ENCODE results near the gene ERI3. TPM values are rescaled to one million over a fixed set of nuclear protein-coding genes. Genes with fewer than 3 reads are reported as not detected.

The ERI3 gene
- total RNA-seq, 3 donors from 2014 or later: 35.8 to 49.2 (median 41.1) TPM

GRCh38 chr1:44227211-44227610, 127.8 kb downstream of the ERI3 start:
- no peak overlapping the region for H3K4me3 ChIP-seq
- TF ChIP-seq POLR2A (IDR thresholded peaks at IDR 0.05) (no peak), POLR2AphosphoS5 (IDR thresholded peaks at IDR 0.05) (no peak)
- TF ChIP-seq, protein P1, sequence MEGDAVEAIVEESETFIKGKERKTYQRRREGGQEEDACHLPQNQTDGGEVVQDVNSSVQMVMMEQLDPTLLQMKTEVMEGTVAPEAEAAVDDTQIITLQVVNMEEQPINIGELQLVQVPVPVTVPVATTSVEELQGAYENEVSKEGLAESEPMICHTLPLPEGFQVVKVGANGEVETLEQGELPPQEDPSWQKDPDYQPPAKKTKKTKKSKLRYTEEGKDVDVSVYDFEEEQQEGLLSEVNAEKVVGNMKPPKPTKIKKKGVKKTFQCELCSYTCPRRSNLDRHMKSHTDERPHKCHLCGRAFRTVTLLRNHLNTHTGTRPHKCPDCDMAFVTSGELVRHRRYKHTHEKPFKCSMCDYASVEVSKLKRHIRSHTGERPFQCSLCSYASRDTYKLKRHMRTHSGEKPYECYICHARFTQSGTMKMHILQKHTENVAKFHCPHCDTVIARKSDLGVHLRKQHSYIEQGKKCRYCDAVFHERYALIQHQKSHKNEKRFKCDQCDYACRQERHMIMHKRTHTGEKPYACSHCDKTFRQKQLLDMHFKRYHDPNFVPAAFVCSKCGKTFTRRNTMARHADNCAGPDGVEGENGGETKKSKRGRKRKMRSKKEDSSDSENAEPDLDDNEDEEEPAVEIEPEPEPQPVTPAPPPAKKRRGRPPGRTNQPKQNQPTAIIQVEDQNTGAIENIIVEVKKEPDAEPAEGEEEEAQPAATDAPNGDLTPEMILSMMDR (IDR thresholded peaks at IDR 0.05): no peak
- H3K4me1 ChIP-seq: no peaks in the 10 kb centered on the region
- H3K27ac ChIP-seq: no peak overlapping the region
- no peak for DNase-seq (ENCODE audit: low spot score in 2 of 2)
- no peaks in the 10 kb centered on the region for H3K36me3 ChIP-seq
- intact Hi-C loops (cut with DNase I; ENCODE audit: low total_unique reads): no loop called here
- no peaks in the 10 kb centered on the region for H3K27me3 ChIP-seq
- H3K9me3 ChIP-seq: no peaks in the 10 kb centered on the region

GRCh38 chr1:44225761-44226160, 129.3 kb downstream of the ERI3 start:
- TF ChIP-seq POLR2A (IDR thresholded peaks at IDR 0.05) (no peak), POLR2AphosphoS5 (IDR thresholded peaks at IDR 0.05) (no peak)
- TF ChIP-seq, protein P1 (IDR thresholded peaks at IDR 0.05): no peak
- Histone ChIP-seq H3K27me3 (no peaks in the 10 kb centered on the region), H3K27ac (no peak overlapping the region), H3K36me3 (no peaks in the 10 kb centered on the region), H3K9me3 (no peaks in the 10 kb centered on the region), H3K4me1 (no peaks in the 10 kb centered on the region), H3K4me3 (no peak overlapping the region)
- DNase-seq (ENCODE audit: low spot score in 2 of 2): no peak
- intact Hi-C loops (cut with DNase I; ENCODE audit: low total_unique reads): no loop called here

DNA sequence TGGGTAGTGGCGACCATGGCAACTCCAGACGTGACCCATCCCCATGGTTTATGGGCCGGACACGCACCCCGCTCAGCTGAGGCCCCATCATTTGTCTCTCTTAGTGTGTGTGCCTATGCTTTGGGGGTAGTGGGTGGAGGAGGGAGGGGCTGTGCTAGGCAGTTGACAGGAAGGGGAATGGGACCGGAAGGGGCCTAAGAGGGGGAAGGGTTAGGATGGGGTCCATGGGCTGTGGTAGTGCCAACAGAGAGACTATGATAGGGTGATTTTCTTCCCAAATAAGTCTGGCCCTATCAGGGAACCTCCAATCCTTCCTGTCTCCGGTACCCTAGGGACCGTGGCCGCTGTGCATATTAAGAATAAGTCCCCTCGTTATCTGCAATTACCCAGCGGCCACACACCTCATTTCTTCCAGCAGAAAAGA, 131.9 kb downstream of the ERI3 start:
- no peak overlapping the region for H3K27ac ChIP-seq

DNA sequence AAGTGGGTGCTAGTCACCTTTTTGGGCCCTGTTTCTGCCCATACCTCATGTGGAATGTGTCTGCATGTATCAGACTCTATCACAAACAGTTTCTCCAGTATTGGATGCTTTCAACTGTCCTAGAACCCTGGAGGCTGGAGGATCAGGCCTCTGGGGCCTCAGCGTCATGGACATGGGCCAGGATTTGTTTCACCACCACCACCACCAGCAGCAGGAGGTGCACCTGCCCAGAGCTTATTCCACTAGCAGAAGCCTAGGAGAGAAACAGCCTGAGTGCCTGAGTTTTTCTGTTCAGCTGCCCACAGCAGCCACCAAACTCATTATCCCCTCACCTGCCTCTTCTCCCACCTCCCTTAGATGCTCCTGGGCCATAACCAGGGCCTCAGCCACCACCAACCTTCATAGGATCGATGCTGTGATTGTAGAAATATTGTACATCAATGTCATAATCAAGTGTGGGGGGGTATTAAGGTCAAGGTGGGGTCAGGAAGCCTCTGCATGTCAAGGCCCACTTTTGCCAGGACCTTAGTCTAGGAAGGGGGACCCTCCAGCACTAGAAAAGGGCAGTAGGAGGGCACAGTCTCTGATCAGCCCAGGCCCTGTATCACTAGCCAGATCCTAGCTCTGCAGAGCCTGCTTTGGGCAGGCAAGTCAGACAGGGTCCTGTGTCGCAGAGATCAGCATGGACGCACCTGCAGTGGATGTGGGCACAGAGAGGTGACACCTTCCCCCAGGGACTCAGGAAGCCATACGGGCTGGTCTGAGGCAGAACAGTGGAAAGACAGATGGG, 132.5 kb downstream of the ERI3 start:
- no peaks in the 10 kb centered on the region for H3K4me1 ChIP-seq
- no peaks in the 10 kb centered on the region for H3K36me3 ChIP-seq
- no peak overlapping the region for H3K4me3 ChIP-seq
- intact Hi-C loops (cut with DNase I; ENCODE audit: low total_unique reads): no loop called here
- TF ChIP-seq POLR2AphosphoS5 (IDR thresholded peaks at IDR 0.05): no peak
- TF ChIP-seq POLR2A (IDR thresholded peaks at IDR 0.05): no peak
- TF ChIP-seq, protein P1 (IDR thresholded peaks at IDR 0.05): no peak
- DNase-seq (ENCODE audit: low spot score in 2 of 2): no peak
- no peak overlapping the region for H3K27ac ChIP-seq
- H3K9me3 ChIP-seq: no peaks in the 10 kb centered on the region
- no peaks in the 10 kb centered on the region for H3K27me3 ChIP-seq

More for the DNA sequence above, 131.9 kb downstream of the ERI3 start:
- Histone ChIP-seq H3K27me3 (no peaks in the 10 kb centered on the region), H3K36me3 (no peaks in the 10 kb centered on the region), H3K4me3 (no peak overlapping the region), H3K4me1 (no peaks in the 10 kb centered on the region), H3K9me3 (no peaks in the 10 kb centered on the region)
- intact Hi-C loops (cut with DNase I; ENCODE audit: low total_unique reads): no loop called here
- no peak for TF ChIP-seq POLR2A (IDR thresholded peaks at IDR 0.05)
- TF ChIP-seq, protein P1 (IDR thresholded peaks at IDR 0.05): no peak
- peak in 1 of 2 donors; percentile 37 for DNase-seq (ENCODE audit: low spot score in 2 of 2)

DNA sequence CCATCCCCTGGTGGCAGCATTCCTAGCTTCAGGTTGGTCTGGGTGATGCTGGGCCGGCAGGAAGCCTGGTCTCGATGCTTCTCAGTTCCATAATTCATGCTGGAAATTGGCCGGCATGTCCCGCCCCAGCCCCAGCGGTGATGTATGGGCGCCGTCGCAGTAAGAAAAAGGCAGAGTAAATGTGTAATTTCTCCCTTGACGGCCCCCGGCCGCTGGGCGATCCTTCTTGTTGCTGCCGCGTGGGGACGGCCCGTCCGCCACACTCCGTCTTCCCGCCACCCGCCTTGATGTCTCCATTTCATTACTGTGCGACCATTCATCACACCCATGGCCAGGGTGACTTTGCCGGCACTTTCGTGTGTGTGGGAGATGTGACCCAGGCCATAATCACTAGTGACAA, 133.3 kb downstream of the ERI3 start:
- intact Hi-C loops (cut with DNase I; ENCODE audit: low total_unique reads): no loop called here
- no peak for DNase-seq (ENCODE audit: low spot score in 2 of 2)
- no peak for TF ChIP-seq POLR2A (IDR thresholded peaks at IDR 0.05)
- no peak for TF ChIP-seq POLR2AphosphoS5 (IDR thresholded peaks at IDR 0.05)
- TF ChIP-seq, protein P1 (IDR thresholded peaks at IDR 0.05): no peak
- Histone ChIP-seq H3K9me3 (no peaks in the 10 kb centered on the region), H3K4me1 (no peaks in the 10 kb centered on the region), H3K27me3 (no peaks in the 10 kb centered on the region), H3K36me3 (no peaks in the 10 kb centered on the region), H3K4me3 (no peak overlapping the region), H3K27ac (no peak overlapping the region)
